ENCODE results near the gene B3GALT4. TPM values are rescaled to one million over a fixed set of nuclear protein-coding genes. Genes with fewer than 3 reads are reported as not detected.

The B3GALT4 gene
- total RNA-seq, 1 experiment from 2014 or later: 4.0 TPM

- TF ChIP-seq EZH2 (IDR thresholded peaks at IDR 0.05; ENCODE audit: borderline replicate concordance, low read depth, low read length, poor library complexity, severe bottlenecking): no peak
- TF ChIP-seq, protein P1, sequence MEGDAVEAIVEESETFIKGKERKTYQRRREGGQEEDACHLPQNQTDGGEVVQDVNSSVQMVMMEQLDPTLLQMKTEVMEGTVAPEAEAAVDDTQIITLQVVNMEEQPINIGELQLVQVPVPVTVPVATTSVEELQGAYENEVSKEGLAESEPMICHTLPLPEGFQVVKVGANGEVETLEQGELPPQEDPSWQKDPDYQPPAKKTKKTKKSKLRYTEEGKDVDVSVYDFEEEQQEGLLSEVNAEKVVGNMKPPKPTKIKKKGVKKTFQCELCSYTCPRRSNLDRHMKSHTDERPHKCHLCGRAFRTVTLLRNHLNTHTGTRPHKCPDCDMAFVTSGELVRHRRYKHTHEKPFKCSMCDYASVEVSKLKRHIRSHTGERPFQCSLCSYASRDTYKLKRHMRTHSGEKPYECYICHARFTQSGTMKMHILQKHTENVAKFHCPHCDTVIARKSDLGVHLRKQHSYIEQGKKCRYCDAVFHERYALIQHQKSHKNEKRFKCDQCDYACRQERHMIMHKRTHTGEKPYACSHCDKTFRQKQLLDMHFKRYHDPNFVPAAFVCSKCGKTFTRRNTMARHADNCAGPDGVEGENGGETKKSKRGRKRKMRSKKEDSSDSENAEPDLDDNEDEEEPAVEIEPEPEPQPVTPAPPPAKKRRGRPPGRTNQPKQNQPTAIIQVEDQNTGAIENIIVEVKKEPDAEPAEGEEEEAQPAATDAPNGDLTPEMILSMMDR (conservative IDR thresholded peaks at IDR 0.05; ENCODE audit: low read depth, low read length): no peak
- DNase-seq (ENCODE audit: low spot score): no peak
- peak overlapping the region; percentile 55 for H3K4me3 ChIP-seq (ENCODE audit: low read depth, low read length, poor library complexity, severe bottlenecking)
- H3K9me3 ChIP-seq (ENCODE audit: low read depth, low read length, poor library complexity, severe bottlenecking): no peaks in the 10 kb centered on the region
- peak overlapping the region; percentile 77 for H3K27ac ChIP-seq (ENCODE audit: low read depth, low read length, poor library complexity, severe bottlenecking)
- ChIA-PET POLR2A (ENCODE audit: low non-redundant PET) (interaction anchor here (0.7 kb wide), 1 partner anchor 26 kb away, joined by 5 read pairs; no protein-coding TSS in a partner anchor), CTCF (interaction anchor here (0.6 to 1.6 kb wide), 3 partner anchors 19 to 66 kb away, joined by 4 to 22 read pairs (median 16); no protein-coding TSS in a partner anchor)
- no TSS peak for BruUV-seq (replicated peaks)
- H3K4me1 ChIP-seq (ENCODE audit: insufficient read depth, low read length, poor library complexity, severe bottlenecking): peaks cover 35% of the 10 kb centered on the region
- H3K27me3 ChIP-seq (replicated peaks; ENCODE audit: insufficient read depth, low read depth, low read length, poor library complexity): no peaks in the 10 kb centered on the region
- peaks cover 35% of the 10 kb centered on the region for H3K36me3 ChIP-seq (ENCODE audit: insufficient read depth, low read length, poor library complexity, severe bottlenecking)
- intact Hi-C loops (cut with micrococcal nuclease; ENCODE audit: unreplicated experiment): loop anchor here (5.0 to 10.0 kb wide), 2 partner anchors 74 to 96 kb away; partner anchors contain the start of genes CUTA, KIFC1 and PHF1
Observed at GRCh38 chr6:33318426-33319073, 41.6 kb downstream of the B3GALT4 start.

DNA sequence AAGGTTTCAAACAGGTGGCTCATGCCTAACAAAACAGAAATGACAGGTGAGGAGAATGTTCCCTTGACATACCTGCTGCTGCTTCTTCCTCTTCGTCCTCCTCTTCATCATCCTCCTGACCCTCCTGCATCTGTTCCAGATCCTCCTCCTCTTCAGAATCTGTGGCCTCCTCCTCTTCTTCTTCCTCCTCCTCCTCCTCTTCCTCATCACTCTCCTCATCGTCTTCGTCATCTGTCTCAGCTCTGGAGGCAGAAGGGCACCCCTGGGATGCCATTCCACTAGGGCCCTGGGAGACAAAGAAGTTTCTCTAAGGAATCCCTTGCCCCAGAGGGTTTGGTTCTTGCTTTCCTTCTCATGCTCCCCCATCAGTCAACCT lies 43.0 kb downstream of the B3GALT4 start:
- Histone ChIP-seq H3K9me3 (ENCODE audit: low read depth, low read length, poor library complexity, severe bottlenecking) (no peaks in the 10 kb centered on the region), H3K4me3 (ENCODE audit: low read depth, low read length, poor library complexity, severe bottlenecking) (no peak overlapping the region), H3K27me3 (replicated peaks; ENCODE audit: insufficient read depth, low read depth, low read length, poor library complexity) (no peaks in the 10 kb centered on the region), H3K4me1 (ENCODE audit: insufficient read depth, low read length, poor library complexity, severe bottlenecking) (peaks cover 40% of the 10 kb centered on the region), H3K27ac (ENCODE audit: low read depth, low read length, poor library complexity, severe bottlenecking) (peak overlapping the region; percentile 83), H3K36me3 (ENCODE audit: insufficient read depth, low read length, poor library complexity, severe bottlenecking) (peaks cover 35% of the 10 kb centered on the region)
- no TSS peak for BruUV-seq (replicated peaks)
- POLR2A ChIA-PET (ENCODE audit: low non-redundant PET): interaction anchor here (0.6 kb wide), 1 partner anchor 11 kb away, joined by 5 read pairs; no protein-coding TSS in a partner anchor
- intact Hi-C loops (cut with micrococcal nuclease; ENCODE audit: unreplicated experiment): loop anchor here (5.0 to 10.0 kb wide), 2 partner anchors 72 to 95 kb away; partner anchors contain the start of genes CUTA, KIFC1 and PHF1
- CTCF ChIA-PET: no interaction called here
- no peak for TF ChIP-seq EZH2 (IDR thresholded peaks at IDR 0.05; ENCODE audit: borderline replicate concordance, low read depth, low read length, poor library complexity, severe bottlenecking)
- TF ChIP-seq, protein P1 (conservative IDR thresholded peaks at IDR 0.05; ENCODE audit: low read depth, low read length): no peak
- DNase-seq (ENCODE audit: low spot score): no peak

GRCh38 chr6:33320315-33321181 lies 43.6 kb downstream of the B3GALT4 start:
- no TSS peak for BruUV-seq (replicated peaks)
- no peaks in the 10 kb centered on the region for H3K27me3 ChIP-seq (replicated peaks; ENCODE audit: insufficient read depth, low read depth, low read length, poor library complexity)
- TF ChIP-seq EZH2 (IDR thresholded peaks at IDR 0.05; ENCODE audit: borderline replicate concordance, low read depth, low read length, poor library complexity, severe bottlenecking): no peak
- TF ChIP-seq, protein P1 (conservative IDR thresholded peaks at IDR 0.05; ENCODE audit: low read depth, low read length): no peak
- H3K9me3 ChIP-seq (ENCODE audit: low read depth, low read length, poor library complexity, severe bottlenecking): no peaks in the 10 kb centered on the region
- intact Hi-C loops (cut with micrococcal nuclease; ENCODE audit: unreplicated experiment): no loop called here
- H3K27ac ChIP-seq (ENCODE audit: low read depth, low read length, poor library complexity, severe bottlenecking): peak overlapping the region; percentile 83
- H3K4me3 ChIP-seq (ENCODE audit: low read depth, low read length, poor library complexity, severe bottlenecking): peak overlapping the region; percentile 78
- POLR2A ChIA-PET (ENCODE audit: low non-redundant PET): no interaction called here
- CTCF ChIA-PET: no interaction called here
- DNase-seq (ENCODE audit: low spot score): no peak
- H3K36me3 ChIP-seq (ENCODE audit: insufficient read depth, low read length, poor library complexity, severe bottlenecking): peaks cover 35% of the 10 kb centered on the region
- peaks cover 34% of the 10 kb centered on the region for H3K4me1 ChIP-seq (ENCODE audit: insufficient read depth, low read length, poor library complexity, severe bottlenecking)
